Sigmoid colon (tissue), 4 donors: ENCODE measurements around the gene KREMEN2.

ENCODE experiments used
- EP300 ChIP-seq, 4 donors: sonication (generic); formaldehyde crosslinking; IDR thresholded peaks; one replicate each; pipeline ENCODE4 v1.6.1; 2017; ENCODE audit warnings: antibody characterized with exemption in 4 of 4
- POLR2A ChIP-seq, 2 donors: fragments of 450-650 bp; IDR thresholded peaks; one replicate each; pipeline ENCODE4 v1.6.1; 2016; ENCODE audit warnings: antibody characterized with exemption in 2 of 2, mild to moderate bottlenecking in 2 of 2, moderate library complexity in 2 of 2
- POLR2AphosphoS5 ChIP-seq, 4 donors: sonication (generic); formaldehyde crosslinking; IDR thresholded peaks; one replicate each; pipeline ENCODE4 v1.6.1; 2017; ENCODE audit warnings: antibody characterized with exemption in 4 of 4
- TF ChIP-seq, protein P1 (sequence below), 4 experiments: fragments of 450-650 bp in 3 of 4; fragments of 200-600 bp in 1 of 4; IDR thresholded peaks; one replicate each; pipeline ENCODE4 v1.5.1; 2016 to 2019; ENCODE audit warnings: antibody characterized with exemption in 4 of 4, mild to moderate bottlenecking in 3 of 4, moderate library complexity in 2 of 4

DNA sequence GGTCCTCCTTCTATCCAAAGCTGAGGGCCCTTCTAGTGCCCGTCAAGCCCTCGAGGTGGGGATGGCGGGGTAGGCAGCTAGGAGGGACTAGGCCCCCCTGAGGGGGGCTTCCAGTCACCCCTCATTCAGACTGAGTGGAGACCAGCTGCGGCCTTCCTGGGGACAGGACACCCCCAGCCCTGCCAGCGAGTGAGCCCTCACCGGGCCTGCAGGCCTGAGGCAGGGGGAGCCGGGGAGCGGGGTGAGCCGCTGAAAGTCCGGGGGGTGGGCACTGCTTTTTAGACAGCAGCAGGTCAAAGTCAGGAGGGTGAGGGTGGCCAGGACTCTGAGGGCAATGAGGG lies 8.7 kb upstream of the KREMEN2 start:
- TF ChIP-seq POLR2AphosphoS5 (IDR thresholded peaks at IDR 0.05) (no peak), EP300 (IDR thresholded peaks at IDR 0.05) (no peak), POLR2A (IDR thresholded peaks at IDR 0.05) (no peak)
- TF ChIP-seq, protein P1, sequence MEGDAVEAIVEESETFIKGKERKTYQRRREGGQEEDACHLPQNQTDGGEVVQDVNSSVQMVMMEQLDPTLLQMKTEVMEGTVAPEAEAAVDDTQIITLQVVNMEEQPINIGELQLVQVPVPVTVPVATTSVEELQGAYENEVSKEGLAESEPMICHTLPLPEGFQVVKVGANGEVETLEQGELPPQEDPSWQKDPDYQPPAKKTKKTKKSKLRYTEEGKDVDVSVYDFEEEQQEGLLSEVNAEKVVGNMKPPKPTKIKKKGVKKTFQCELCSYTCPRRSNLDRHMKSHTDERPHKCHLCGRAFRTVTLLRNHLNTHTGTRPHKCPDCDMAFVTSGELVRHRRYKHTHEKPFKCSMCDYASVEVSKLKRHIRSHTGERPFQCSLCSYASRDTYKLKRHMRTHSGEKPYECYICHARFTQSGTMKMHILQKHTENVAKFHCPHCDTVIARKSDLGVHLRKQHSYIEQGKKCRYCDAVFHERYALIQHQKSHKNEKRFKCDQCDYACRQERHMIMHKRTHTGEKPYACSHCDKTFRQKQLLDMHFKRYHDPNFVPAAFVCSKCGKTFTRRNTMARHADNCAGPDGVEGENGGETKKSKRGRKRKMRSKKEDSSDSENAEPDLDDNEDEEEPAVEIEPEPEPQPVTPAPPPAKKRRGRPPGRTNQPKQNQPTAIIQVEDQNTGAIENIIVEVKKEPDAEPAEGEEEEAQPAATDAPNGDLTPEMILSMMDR (IDR thresholded peaks at IDR 0.05): no peak
